Stomach (tissue), 4 donors: ENCODE data around the gene NSD1.

Source experiments
- CTCF ChIP-seq, 7 experiments: fragments of 450-650 bp in 4 of 7; fragments of 200-600 bp in 3 of 7; sonication (generic) in 3 of 7; IDR thresholded peaks; one replicate each; pipeline ENCODE4 v1.5.1; 2016 to 2019; ENCODE audit warnings: antibody characterized with exemption in 7 of 7, control low read depth in 2 of 7, mild to moderate bottlenecking in 1 of 7
- EP300 ChIP-seq: sonication (generic); formaldehyde crosslinking; IDR thresholded peaks from one replicate; pipeline ENCODE4 v1.6.1; 2017; ENCODE audit warnings: antibody characterized with exemption
- POLR2A ChIP-seq, 4 donors: fragments of 450-650 bp; IDR thresholded peaks; one replicate each; pipeline ENCODE4 v1.6.1; 2016; ENCODE audit warnings: antibody characterized with exemption in 4 of 4, control low read depth in 2 of 4, mild to moderate bottlenecking in 1 of 4, moderate library complexity in 1 of 4
- POLR2AphosphoS5 ChIP-seq, 3 donors: sonication (generic); formaldehyde crosslinking; IDR thresholded peaks; one replicate each; pipeline ENCODE4 v1.6.1; 2016; ENCODE audit warnings: antibody characterized with exemption in 3 of 3

GRCh38 chr5:177290816-177291596 is 157.4 kb downstream of the NSD1 start:
- no peak for TF ChIP-seq EP300
- TF ChIP-seq POLR2A (IDR thresholded peaks at IDR 0.05), result no peak
- TF ChIP-seq CTCF (IDR thresholded peaks at IDR 0.05), result no peak
- TF ChIP-seq POLR2AphosphoS5 (IDR thresholded peaks at IDR 0.05), result no peak
